ENCODE results near the gene SOX5. TPM values are rescaled to one million over a fixed set of nuclear protein-coding genes. Genes with fewer than 3 reads are reported as not detected.

Gene SOX5
- total and polyA plus RNA-seq, 2 experiments from 2014 or later: 1.0 to 4.7 TPM

DNA sequence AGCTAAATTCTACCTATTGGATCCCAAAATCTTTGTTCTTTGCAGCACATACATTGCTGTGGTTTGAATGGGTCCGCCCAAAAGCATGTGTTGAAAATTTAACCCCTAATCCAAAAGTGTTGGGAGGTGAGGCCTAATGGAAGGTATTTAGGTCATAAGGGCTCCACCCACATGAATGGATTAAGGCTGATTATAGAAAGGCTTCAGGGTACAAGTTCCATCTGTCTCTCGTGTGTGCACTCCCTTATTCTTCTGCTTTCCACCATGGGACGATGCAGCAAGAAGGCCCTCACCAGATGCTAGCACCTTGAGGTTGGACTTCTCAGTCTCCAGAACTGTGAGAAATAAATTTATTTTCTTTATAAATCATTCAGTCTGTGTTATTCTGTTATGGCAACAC is 190.9 kb downstream of the SOX5 start:
- no peak for ATAC-seq
- H3K4me3 Mint-ChIP-seq: no peak overlapping the region
- H3K27ac Mint-ChIP-seq: no peak overlapping the region
- Histone ChIP-seq H3K27me3 (ENCODE audit: insufficient read depth) (no peaks in the 10 kb centered on the region), H3K9me2 (ENCODE audit: insufficient read depth) (no peaks in the 10 kb centered on the region), H3K27ac (ENCODE audit: low read depth) (peak overlapping the region; percentile 70; the same call in 1 of the 2 replicates), H3F3A (replicated peaks; ENCODE audit: low read depth) (no peaks in the 10 kb centered on the region), H2AFZ (no peak overlapping the region), H3K4me1 (ENCODE audit: insufficient read depth) (peaks cover 46% of the 10 kb centered on the region), H4K20me1 (replicated peaks; ENCODE audit: insufficient read depth) (no peaks in the 10 kb centered on the region), H3K79me2 (replicated peaks; ENCODE audit: insufficient read depth) (no peaks in the 10 kb centered on the region), H3K4me2 (no peak overlapping the region), H3K36me3 (ENCODE audit: insufficient read depth) (no peaks in the 10 kb centered on the region), H3K4me3 (no peak overlapping the region)
- H3K9me3 Mint-ChIP-seq: no peaks in the 10 kb centered on the region
- H3K36me3 Mint-ChIP-seq (ENCODE audit: low read depth): no peaks in the 10 kb centered on the region
- H3K4me1 Mint-ChIP-seq: peaks cover 55% of the 10 kb centered on the region
- TF ChIP-seq NANOG (IDR thresholded peaks at IDR 0.05; ENCODE audit: borderline replicate concordance): no peak
- no peak for TF ChIP-seq ZNF331 (CRISPR knock-in tag; IDR thresholded peaks at IDR 0.05; ENCODE audit: low read depth)
- TF ChIP-seq REST (IDR thresholded peaks at IDR 0.05; ENCODE audit: unreplicated experiment): no peak
- no peak for TF ChIP-seq CREB1 (CRISPR knock-in tag; IDR thresholded peaks at IDR 0.05; ENCODE audit: low read depth)
- no peak for TF ChIP-seq JUNB (IDR thresholded peaks at IDR 0.05; ENCODE audit: unreplicated experiment)
- no peak for TF ChIP-seq CTCF (conservative IDR thresholded peaks at IDR 0.05; ENCODE audit: low read depth in 2 of 2)
- no peak for TF ChIP-seq EZH2phosphoT487 (IDR thresholded peaks at IDR 0.05; ENCODE audit: unreplicated experiment)
- no peak for TF ChIP-seq STAT1 (IDR thresholded peaks at IDR 0.05; ENCODE audit: unreplicated experiment)
- TF ChIP-seq ZNF114 (CRISPR knock-in tag; IDR thresholded peaks at IDR 0.05): no peak
- no peak for TF ChIP-seq POLR2AphosphoS5 (IDR thresholded peaks at IDR 0.05; ENCODE audit: low read depth)
- TF ChIP-seq, protein P1, sequence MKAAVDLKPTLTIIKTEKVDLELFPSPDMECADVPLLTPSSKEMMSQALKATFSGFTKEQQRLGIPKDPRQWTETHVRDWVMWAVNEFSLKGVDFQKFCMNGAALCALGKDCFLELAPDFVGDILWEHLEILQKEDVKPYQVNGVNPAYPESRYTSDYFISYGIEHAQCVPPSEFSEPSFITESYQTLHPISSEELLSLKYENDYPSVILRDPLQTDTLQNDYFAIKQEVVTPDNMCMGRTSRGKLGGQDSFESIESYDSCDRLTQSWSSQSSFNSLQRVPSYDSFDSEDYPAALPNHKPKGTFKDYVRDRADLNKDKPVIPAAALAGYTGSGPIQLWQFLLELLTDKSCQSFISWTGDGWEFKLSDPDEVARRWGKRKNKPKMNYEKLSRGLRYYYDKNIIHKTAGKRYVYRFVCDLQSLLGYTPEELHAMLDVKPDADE (IDR thresholded peaks at IDR 0.05): no peak
- DNase-seq (ENCODE audit: low spot score): no peak
- peaks cover 2% of the 10 kb centered on the region for H3K27me3 Mint-ChIP-seq (ENCODE audit: insufficient read depth, low read depth, poor library complexity)
